Measurements from ENCODE around the gene TACR2. TPM values are rescaled to one million over a fixed set of nuclear protein-coding genes. Genes with fewer than 3 reads are reported as not detected.
"Not testable (repeated sequence)": the region's sequence is repeated elsewhere in the genome, so short reads cannot be mapped to it uniquely, and the experiment has no call there.

TACR2 gene
- total RNA-seq, 5 donors from 2014 or later (not counting 1 experiment from before 2014, with no cell fraction given): not detected

DNA sequence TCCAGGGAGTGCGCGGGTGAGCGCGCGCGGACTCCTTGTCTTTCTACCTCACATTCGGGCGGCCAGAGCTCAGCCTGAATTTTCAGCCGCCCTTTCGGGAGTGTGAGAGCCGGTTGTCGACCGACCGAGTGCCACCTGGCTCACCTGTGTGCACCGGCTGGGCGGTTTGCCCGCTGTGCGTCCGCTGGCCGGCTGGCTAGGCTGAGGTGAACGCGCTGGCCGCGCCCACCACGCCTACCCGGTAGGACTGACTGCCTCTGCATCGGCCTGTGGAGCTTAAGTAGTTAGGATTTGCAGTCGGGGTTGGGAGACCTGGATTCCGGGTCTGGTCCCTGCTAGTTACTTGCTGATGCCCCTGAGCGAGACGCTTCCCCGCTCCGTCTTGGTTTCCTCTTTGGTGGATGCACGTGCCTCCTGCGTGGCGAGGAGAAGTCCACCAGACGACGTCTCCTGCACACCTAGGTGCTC, 35.1 kb upstream of the TACR2 start:
- DNase-seq: peak in 3 of 35 experiments; percentile 10 to 19 (median 15)
- H3K9me3 Mint-ChIP-seq: no peaks in the 10 kb centered on the region
- H3K27ac Mint-ChIP-seq: no peak overlapping the region
- ATAC-seq (replicated peaks in 1 of 4): peak in 3 of 4 experiments; percentile 28 to 33 (median 28)
- ChIA-PET CTCF (interaction anchor here (0.6 to 1.2 kb wide), 5 partner anchors 17 to 229 kb away, joined by 3 to 6 read pairs (median 4); no protein-coding TSS in a partner anchor), POLR2A (no interaction called here)
- peaks cover 3 to 6% of the 10 kb centered on the region in 2 donors for H3K27me3 Mint-ChIP-seq
- H3K4me3 Mint-ChIP-seq: peak overlapping the region; percentile 82 to 90 (median 87)
- peaks cover 0 to 23% of the 10 kb centered on the region in 2 experiments for H3K4me1 ChIP-seq (ENCODE audit: control insufficient read depth in 1 of 2, extremely low read depth in 1 of 2, insufficient read depth in 2 of 2, low read length in 2 of 2)
- WGBS (ENCODE audit: insufficient coverage): 26% methylated on average over 27 of the region's 38 CpGs
- no peak overlapping the region for H3K27ac ChIP-seq (ENCODE audit: low read length)
- no peaks in the 10 kb centered on the region for H3K36me3 ChIP-seq (ENCODE audit: control insufficient read depth in 2 of 2, extremely low read depth in 1 of 2, insufficient read depth in 1 of 2, low read length in 1 of 2)
- H3K27me3 ChIP-seq (replicated peaks in 1 of 2; ENCODE audit: control insufficient read depth in 2 of 2, extremely low read depth in 1 of 2, insufficient read depth in 2 of 2, low read length in 1 of 2): peaks cover 0 to 21% of the 10 kb centered on the region in 2 experiments
- no peaks in the 10 kb centered on the region for H3K9me3 ChIP-seq
- no peaks in the 10 kb centered on the region for H3K36me3 Mint-ChIP-seq
- H3K4me3 ChIP-seq (ENCODE audit: control insufficient read depth in 1 of 2, extremely low read depth in 1 of 2, low read length in 1 of 2): peak overlapping the region; percentile 73 to 86
- peaks cover 23 to 29% (median 23%) of the 10 kb centered on the region in 3 donors for H3K4me1 Mint-ChIP-seq

DNA sequence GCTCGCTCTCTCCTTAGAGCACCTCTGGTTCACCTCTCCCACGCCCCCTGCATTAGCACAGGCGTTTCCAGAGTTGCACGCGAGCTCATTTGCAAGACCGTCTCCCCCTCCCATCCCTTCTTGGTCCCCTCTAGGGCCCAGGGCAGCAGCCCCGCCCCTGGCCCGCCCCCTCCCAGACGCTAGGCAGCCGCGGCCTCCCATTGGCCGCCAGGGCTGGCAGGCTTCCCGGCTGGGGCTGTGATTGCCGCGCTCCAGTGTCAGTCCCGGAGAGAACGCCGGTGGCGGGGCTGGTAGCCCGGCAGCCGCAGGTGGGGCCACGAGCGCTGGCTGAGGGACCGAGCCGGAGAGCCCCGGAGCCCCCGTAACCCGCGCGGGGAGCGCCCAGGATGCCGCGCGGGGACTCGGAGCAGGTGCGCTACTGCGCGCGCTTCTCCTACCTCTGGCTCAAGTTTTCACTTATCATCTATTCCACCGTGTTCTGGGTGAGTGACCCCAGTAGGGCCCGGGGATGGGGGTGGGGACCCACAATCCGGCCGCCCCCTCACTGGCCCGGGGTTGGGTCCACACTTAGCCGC, 34.6 kb upstream of the TACR2 start, which contains the start of gene TSPAN15:
TSS of gene TSPAN15 (plus strand) at position 257 of the 575 bp plus-strand sequence. CDS start at position 387, 130 bp downstream.
- peaks cover 0 to 21% of the 10 kb centered on the region in 2 experiments for H3K27me3 ChIP-seq (replicated peaks in 1 of 2; ENCODE audit: control insufficient read depth in 2 of 2, extremely low read depth in 1 of 2, insufficient read depth in 2 of 2, low read length in 1 of 2)
- ChIA-PET CTCF (interaction anchor here (0.6 to 1.2 kb wide), 5 partner anchors 28 to 229 kb away, joined by 3 to 6 read pairs (median 4); no protein-coding TSS in a partner anchor), POLR2A (interaction anchor here in 1 of 2 donors (0.6 kb wide), 1 partner anchor 124 kb away, joined by 3 read pairs; no protein-coding TSS in a partner anchor)
- H3K4me3 ChIP-seq (ENCODE audit: control insufficient read depth in 1 of 2, extremely low read depth in 1 of 2, low read length in 1 of 2): peak within 1 kb of the TSS; percentile 73 to 86
- Mint-ChIP-seq H3K36me3 (no peaks in the 10 kb centered on the region), H3K4me1 (peaks cover 23 to 29% (median 23%) of the 10 kb centered on the region in 3 donors), H3K9me3 (no peaks in the 10 kb centered on the region), H3K27ac (peak within 1 kb of the TSS; percentile 55 to 62), H3K4me3 (peak within 1 kb of the TSS; percentile 82 to 90 (median 87)), H3K27me3 (peaks cover 3 to 6% of the 10 kb centered on the region in 2 donors)
- DNase-seq (peak; percentile 60 to 85 (median 74)), ATAC-seq (replicated peaks in 1 of 4) (peak; percentile 94 to 96 (median 96))
- H3K4me1 ChIP-seq (ENCODE audit: control insufficient read depth in 1 of 2, extremely low read depth in 1 of 2, insufficient read depth in 2 of 2, low read length in 2 of 2): peaks cover 0 to 23% of the 10 kb centered on the region in 2 experiments
- 1% methylated on average over 38 of the region's 45 CpGs for WGBS (ENCODE audit: insufficient coverage)
- no peaks in the 10 kb centered on the region for H3K36me3 ChIP-seq (ENCODE audit: control insufficient read depth in 2 of 2, extremely low read depth in 1 of 2, insufficient read depth in 1 of 2, low read length in 1 of 2)
- H3K9me3 ChIP-seq: no peaks in the 10 kb centered on the region
- H3K27ac ChIP-seq (ENCODE audit: low read length): no peak within 1 kb of the TSS

GRCh38 chr10:69450395-69450794, 33.7 kb upstream of the TACR2 start:
- WGBS (ENCODE audit: insufficient coverage): 89% methylated on average over 12 of the region's 16 CpGs
- POLR2A ChIA-PET; ATAC-seq (replicated peaks in 1 of 4); H3K36me3 ChIP-seq (ENCODE audit: control insufficient read depth in 2 of 2, extremely low read depth in 1 of 2, insufficient read depth in 1 of 2, low read length in 1 of 2); H3K27ac Mint-ChIP-seq; H3K27ac ChIP-seq (ENCODE audit: low read length); H3K4me3 ChIP-seq (ENCODE audit: control insufficient read depth in 1 of 2, extremely low read depth in 1 of 2, low read length in 1 of 2); H3K36me3 Mint-ChIP-seq; H3K9me3 Mint-ChIP-seq; H3K9me3 ChIP-seq; H3K27me3 Mint-ChIP-seq; DNase-seq: not testable (repeated sequence)
- CTCF ChIA-PET: interaction anchor here (0.7 to 1.2 kb wide), 6 partner anchors 15 to 133 kb away, joined by 3 to 5 read pairs (median 3); no protein-coding TSS in a partner anchor
- Mint-ChIP-seq H3K4me1 (peaks cover 23 to 29% (median 23%) of the 10 kb centered on the region in 3 donors), H3K4me3 (peak overlapping the region in 2 of 3 donors; percentile 82 to 90)
- Histone ChIP-seq H3K27me3 (replicated peaks in 1 of 2; ENCODE audit: control insufficient read depth in 2 of 2, extremely low read depth in 1 of 2, insufficient read depth in 2 of 2, low read length in 1 of 2) (peaks cover 0 to 21% of the 10 kb centered on the region in 2 experiments), H3K4me1 (ENCODE audit: control insufficient read depth in 1 of 2, extremely low read depth in 1 of 2, insufficient read depth in 2 of 2, low read length in 2 of 2) (peaks cover 0 to 23% of the 10 kb centered on the region in 2 experiments)

- Histone ChIP-seq H3K27me3 (replicated peaks in 1 of 2; ENCODE audit: control insufficient read depth in 2 of 2, extremely low read depth in 1 of 2, insufficient read depth in 2 of 2, low read length in 1 of 2) (peaks cover 0 to 20% of the 10 kb centered on the region in 2 experiments), H3K4me3 (ENCODE audit: control insufficient read depth in 1 of 2, extremely low read depth in 1 of 2, low read length in 1 of 2) (no peak overlapping the region), H3K4me1 (ENCODE audit: control insufficient read depth in 1 of 2, extremely low read depth in 1 of 2, insufficient read depth in 2 of 2, low read length in 2 of 2) (peaks cover 0 to 23% of the 10 kb centered on the region in 2 experiments), H3K27ac (ENCODE audit: low read length) (no peak overlapping the region), H3K9me3 (no peaks in the 10 kb centered on the region), H3K36me3 (ENCODE audit: control insufficient read depth in 2 of 2, extremely low read depth in 1 of 2, insufficient read depth in 1 of 2, low read length in 1 of 2) (no peaks in the 10 kb centered on the region)
- peak overlapping the region; percentile 25 to 61 for H3K27ac Mint-ChIP-seq
- ChIA-PET CTCF (interaction anchor here (0.6 to 1.1 kb wide), 5 partner anchors 16 to 82 kb away, joined by 3 read pairs; no protein-coding TSS in a partner anchor), POLR2A (interaction anchor here in 1 of 2 donors (0.6 kb wide), 1 partner anchor 13 kb away, joined by 3 read pairs; no protein-coding TSS in a partner anchor)
- peak overlapping the region in 2 of 3 donors; percentile 10 to 37 for H3K4me3 Mint-ChIP-seq
- peaks cover 3 to 8% of the 10 kb centered on the region in 2 donors for H3K27me3 Mint-ChIP-seq
- no peaks in the 10 kb centered on the region for H3K9me3 Mint-ChIP-seq
- peaks cover 23 to 29% (median 23%) of the 10 kb centered on the region in 3 donors for H3K4me1 Mint-ChIP-seq
- peak in 27 of 35 experiments; percentile 14 to 73 (median 39) for DNase-seq
- ATAC-seq (replicated peaks in 1 of 4): peak; percentile 41 to 55 (median 47)
- H3K36me3 Mint-ChIP-seq: no peaks in the 10 kb centered on the region
- no CpG with 5 or more reads among the region's 1 CpG for WGBS (ENCODE audit: insufficient coverage)
These were observed 33.1 kb upstream of the TACR2 start for GRCh38 chr10:69449841-69450240.

DNA sequence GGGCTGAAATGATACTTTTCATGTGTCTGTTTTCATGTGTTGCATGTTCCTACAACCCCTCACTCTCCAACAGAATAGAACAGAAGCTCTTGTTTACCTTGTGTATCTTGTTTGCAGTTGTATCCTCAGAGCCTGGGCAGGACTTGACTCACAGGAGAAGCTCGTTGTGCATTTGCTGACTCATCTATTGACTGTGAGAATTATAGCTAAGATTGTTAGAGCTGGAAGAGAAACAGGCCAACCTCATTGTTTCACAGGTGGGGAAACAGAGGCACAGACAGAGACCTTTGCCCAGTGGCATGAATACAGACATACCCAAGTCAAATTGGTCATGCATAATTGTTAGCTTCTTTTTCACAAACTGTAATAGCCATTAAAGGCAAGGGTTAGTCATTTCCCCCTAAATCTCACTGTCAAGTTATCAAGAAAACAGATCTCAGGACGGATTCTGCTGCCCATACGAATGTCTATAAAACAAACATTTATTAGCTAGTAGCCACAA, 30.0 kb upstream of the TACR2 start:
- Mint-ChIP-seq H3K27me3 (peaks cover 0 to 7% of the 10 kb centered on the region in 2 donors), H3K27ac (no peak overlapping the region), H3K4me3 (no peak overlapping the region), H3K9me3 (no peaks in the 10 kb centered on the region), H3K4me1 (peaks cover 10 to 16% (median 15%) of the 10 kb centered on the region in 3 donors), H3K36me3 (no peaks in the 10 kb centered on the region)
- WGBS (ENCODE audit: insufficient coverage): 40% methylated on average over 3 of the region's 3 CpGs
- DNase-seq (no peak), ATAC-seq (replicated peaks in 1 of 4) (no peak)
- H3K27me3 ChIP-seq (replicated peaks in 1 of 2; ENCODE audit: control insufficient read depth in 2 of 2, extremely low read depth in 1 of 2, insufficient read depth in 2 of 2, low read length in 1 of 2): peaks cover 0 to 5% of the 10 kb centered on the region in 2 experiments
- no peaks in the 10 kb centered on the region for H3K36me3 ChIP-seq (ENCODE audit: control insufficient read depth in 2 of 2, extremely low read depth in 1 of 2, insufficient read depth in 1 of 2, low read length in 1 of 2)
- no peak overlapping the region for H3K4me3 ChIP-seq (ENCODE audit: control insufficient read depth in 1 of 2, extremely low read depth in 1 of 2, low read length in 1 of 2)
- POLR2A ChIA-PET: no interaction called here
- CTCF ChIA-PET: no interaction called here
- peaks cover 0 to 17% of the 10 kb centered on the region in 2 experiments for H3K4me1 ChIP-seq (ENCODE audit: control insufficient read depth in 1 of 2, extremely low read depth in 1 of 2, insufficient read depth in 2 of 2, low read length in 2 of 2)
- no peaks in the 10 kb centered on the region for H3K9me3 ChIP-seq
- H3K27ac ChIP-seq (ENCODE audit: low read length): no peak overlapping the region

GRCh38 chr10:69446229-69446628, 29.5 kb upstream of the TACR2 start:
- H3K9me3 ChIP-seq: no peaks in the 10 kb centered on the region
- H3K27ac Mint-ChIP-seq: no peak overlapping the region
- peaks cover 0 to 9% of the 10 kb centered on the region in 2 experiments for H3K27me3 ChIP-seq (replicated peaks in 1 of 2; ENCODE audit: control insufficient read depth in 2 of 2, extremely low read depth in 1 of 2, insufficient read depth in 2 of 2, low read length in 1 of 2)
- ATAC-seq (replicated peaks in 1 of 4): no peak
- H3K9me3 Mint-ChIP-seq: no peaks in the 10 kb centered on the region
- no peak overlapping the region for H3K4me3 ChIP-seq (ENCODE audit: control insufficient read depth in 1 of 2, extremely low read depth in 1 of 2, low read length in 1 of 2)
- no peaks in the 10 kb centered on the region for H3K36me3 Mint-ChIP-seq
- H3K27me3 Mint-ChIP-seq: peaks cover 0 to 7% of the 10 kb centered on the region in 2 donors
- POLR2A ChIA-PET: no interaction called here
- no peaks in the 10 kb centered on the region for H3K36me3 ChIP-seq (ENCODE audit: control insufficient read depth in 2 of 2, extremely low read depth in 1 of 2, insufficient read depth in 1 of 2, low read length in 1 of 2)
- peaks cover 0 to 14% of the 10 kb centered on the region in 2 experiments for H3K4me1 ChIP-seq (ENCODE audit: control insufficient read depth in 1 of 2, extremely low read depth in 1 of 2, insufficient read depth in 2 of 2, low read length in 2 of 2)
- H3K27ac ChIP-seq (ENCODE audit: low read length): no peak overlapping the region
- no peak overlapping the region for H3K4me3 Mint-ChIP-seq
- H3K4me1 Mint-ChIP-seq: peaks cover 10 to 15% (median 13%) of the 10 kb centered on the region in 3 donors
- CTCF ChIA-PET: interaction anchor here in 1 of 2 donors (0.6 kb wide), 1 partner anchor 784 kb away, joined by 4 read pairs; no protein-coding TSS in a partner anchor
- no peak for DNase-seq

All from T-cell (primary cell).